NCI-H526 (cell line): ENCODE results near the gene TEX26.
"Not testable (repeated sequence)": the region's sequence is repeated elsewhere in the genome, so short reads cannot be mapped to it uniquely, and the experiment has no call there.

Source experiments
- DNase-seq, 2 experiments: peaks; one replicate each; lab custom pipeline; 2025; lab: John Stamatoyannopoulos, UW

Gene TEX26

DNA sequence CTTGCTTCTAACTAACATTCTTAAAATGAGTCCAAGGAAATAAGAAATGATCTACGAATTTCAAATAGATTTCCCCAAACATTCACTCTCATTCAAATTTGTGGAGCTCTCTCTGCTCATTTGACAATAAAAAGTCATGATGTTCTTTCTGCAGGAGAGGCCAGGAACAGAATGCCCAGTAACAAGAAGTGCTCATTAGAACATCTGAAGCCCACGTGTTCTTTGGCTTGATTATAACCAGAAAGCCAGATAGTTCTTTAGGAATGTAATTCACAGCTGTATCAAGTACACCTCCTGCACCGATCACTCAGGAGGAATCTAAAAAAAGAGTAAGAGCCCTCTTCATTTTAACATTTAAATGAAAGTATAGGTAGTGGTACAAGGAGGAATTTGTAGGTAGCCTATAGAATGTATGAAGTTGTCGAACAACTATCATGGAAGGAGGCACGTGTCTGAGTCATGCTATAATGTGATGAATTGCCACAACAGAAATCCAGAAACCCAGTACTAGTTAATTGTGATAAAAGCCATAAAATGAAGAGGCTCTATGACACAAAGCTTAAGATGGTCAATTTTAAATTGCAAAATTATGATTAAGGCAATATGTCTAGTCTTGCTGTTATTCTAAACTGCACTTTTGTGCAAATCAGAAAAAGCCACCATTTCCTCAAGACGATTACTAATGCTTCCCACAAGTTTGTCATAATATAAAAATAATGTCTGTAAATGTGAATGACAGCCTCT, 13.6 kb upstream of the TEX26 start:
- no peak for DNase-seq

- no peak for DNase-seq
Observed at GRCh38 chr13:30920162-30920909, 12.1 kb upstream of the TEX26 start.

DNA sequence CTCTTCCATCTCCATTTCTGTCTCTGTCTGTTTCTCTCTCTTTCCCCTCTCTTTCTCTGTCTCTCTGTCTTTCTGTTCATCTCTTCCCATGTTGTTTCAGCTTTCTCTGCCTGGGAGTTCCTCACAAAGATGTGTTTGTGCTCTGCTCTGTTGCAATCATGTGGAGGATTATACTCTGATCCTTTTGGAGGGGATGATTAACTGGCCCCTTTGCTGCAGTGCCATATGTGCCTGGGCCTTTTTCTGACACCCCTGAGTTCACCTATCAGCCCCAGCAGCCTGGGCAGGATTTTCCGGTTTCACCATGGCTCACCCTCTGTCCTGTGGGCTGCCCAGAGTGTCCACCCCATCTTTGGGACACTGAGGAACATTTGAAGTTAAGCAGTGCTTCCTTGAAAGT, 9.0 kb upstream of the TEX26 start:
- DNase-seq: no peak

- no peak for DNase-seq
Observed at GRCh38 chr13:30924721-30925120, 7.7 kb upstream of the TEX26 start.

GRCh38 chr13:30925429-30925828, 7.0 kb upstream of the TEX26 start:
- DNase-seq: no peak

DNA sequence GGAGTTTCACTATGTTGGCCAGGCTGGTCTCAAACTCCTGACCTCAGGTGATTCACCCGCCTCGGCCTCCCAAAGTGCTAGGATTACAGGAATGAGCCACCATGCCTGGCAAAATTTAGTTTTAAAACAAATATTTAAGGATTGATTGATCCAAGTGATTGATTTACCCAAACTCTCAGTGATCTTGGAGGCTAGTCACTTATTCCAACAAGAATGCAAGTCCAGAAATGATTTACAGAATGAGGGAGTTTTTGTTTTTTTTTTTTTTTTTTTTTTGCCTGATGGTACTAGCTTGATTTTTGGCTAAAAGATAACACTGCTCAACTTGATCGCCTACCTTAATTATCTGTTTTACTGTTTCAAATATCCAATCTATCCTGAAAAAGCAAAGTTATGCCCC, 5.7 kb upstream of the TEX26 start:
- no peak for DNase-seq

DNA sequence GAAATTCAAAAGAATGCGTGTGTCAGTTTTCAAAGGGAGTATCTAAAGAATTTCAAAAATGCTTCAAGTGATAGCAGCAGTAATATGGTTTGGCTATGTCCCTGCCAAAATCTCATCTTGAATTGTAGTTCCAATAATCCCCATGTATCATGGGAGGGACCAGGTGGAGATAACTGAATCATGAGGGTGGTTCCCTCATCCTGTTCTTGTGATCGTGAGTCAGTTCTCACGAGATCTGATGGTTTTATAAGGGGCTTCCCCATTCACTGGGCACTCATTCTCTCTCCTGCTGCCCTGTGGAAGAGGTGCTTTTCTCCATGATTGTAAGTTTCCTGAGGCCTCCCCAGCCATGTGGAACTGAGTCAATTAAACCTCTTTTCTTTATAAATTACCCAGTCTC, 5.3 kb upstream of the TEX26 start:
- not testable (repeated sequence) for DNase-seq

GRCh38 chr13:30927595-30927994, 4.9 kb upstream of the TEX26 start:
- no peak for DNase-seq

DNA sequence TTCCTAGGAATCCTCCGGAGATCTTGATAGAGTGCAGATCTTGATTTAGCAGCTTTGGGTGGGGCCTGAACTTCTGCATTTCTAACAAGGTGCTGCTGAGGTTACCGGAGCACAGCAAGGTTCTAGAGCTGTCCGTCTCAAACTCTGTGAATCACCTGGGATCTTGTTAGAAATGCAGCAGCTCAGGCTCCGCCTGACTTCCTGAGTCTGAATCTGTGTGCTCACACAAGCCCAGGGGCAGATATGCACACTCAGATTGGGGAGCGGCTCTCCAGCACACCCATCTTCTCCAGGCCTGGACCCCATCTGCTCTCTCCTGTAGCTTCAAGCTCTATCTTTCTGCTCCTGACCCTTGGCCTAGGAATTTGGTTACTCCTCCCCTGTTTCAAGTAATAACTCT, 3.5 kb upstream of the TEX26 start:
- DNase-seq: no peak

DNA sequence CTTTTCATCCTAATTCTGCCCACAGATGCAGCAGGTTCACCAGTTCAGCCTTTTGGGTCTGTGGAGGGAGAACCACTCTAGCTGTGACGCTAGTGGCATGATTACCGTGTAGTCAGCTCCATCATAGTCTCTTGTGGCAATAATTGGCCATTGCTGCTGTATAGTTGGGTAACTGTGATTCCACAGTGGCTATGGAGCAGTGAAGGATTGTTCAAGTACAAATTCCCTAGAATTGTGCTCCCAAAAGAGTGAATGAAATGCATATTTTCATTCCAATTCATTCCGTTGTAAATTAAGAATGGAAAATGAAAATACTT, 856 bp downstream of the TEX26 start:
- no peak for DNase-seq

GRCh38 chr13:30934381-30934780, 1.9 kb downstream of the TEX26 start:
- peak in 1 of 2 experiments; percentile 27 for DNase-seq

DNA sequence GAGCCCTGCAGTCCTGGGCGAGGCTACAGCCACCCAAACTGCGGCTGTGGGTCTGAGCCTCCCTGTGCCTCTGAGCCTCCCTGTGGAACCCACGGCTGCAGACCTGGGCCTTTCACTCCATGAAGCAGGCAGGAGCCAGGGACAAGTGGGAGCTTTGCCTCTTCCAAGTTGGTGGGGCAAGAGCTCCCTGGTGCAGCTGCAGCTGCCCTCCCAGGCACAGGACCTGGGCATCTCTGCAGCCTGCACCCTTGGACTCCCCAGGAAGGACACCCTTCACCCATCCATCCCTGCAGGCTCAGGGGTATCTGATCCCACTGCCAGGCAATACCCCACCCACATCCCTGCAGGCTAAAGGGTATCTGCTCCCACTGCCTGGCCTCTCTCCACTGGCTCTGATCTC, 2.3 kb downstream of the TEX26 start:
- no peak for DNase-seq

- DNase-seq: no peak
Observed at GRCh38 chr13:30936971-30937370, 4.5 kb downstream of the TEX26 start.

GRCh38 chr13:30943881-30944280, 11.4 kb downstream of the TEX26 start:
- DNase-seq: no peak

DNA sequence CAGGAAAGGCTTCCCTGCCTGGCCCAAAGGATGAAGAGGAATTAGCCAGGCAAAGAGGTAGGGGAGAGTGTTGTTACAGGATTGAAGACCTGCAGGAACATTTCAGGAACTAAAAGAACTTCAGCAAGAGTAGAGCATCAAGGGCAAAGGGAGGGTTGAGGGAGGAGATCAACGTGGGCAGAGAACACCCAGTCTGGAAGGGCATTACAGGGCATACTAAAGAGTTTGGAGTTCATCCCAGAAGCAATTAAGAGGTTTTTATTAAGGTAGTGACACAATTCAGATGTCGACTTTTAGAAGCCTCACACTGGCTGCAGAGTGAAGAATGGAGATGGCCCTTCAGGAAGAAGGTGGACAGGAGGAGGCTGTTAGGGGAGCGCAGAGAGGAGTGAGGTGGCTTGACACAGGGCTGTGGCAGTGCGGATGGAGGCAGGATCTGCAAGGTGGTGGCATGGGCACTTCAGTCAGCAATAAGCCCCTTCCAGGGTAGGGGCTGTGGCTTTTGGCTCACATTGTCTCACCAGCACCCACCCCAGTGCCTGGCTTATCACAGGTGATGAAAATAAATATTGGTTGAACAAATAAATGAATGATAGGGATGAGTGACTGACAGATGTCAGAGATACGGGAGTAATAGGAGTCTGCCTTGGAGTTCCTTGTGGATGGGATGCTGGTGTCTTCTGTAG, 24.9 kb downstream of the TEX26 start:
- no peak for DNase-seq

DNA sequence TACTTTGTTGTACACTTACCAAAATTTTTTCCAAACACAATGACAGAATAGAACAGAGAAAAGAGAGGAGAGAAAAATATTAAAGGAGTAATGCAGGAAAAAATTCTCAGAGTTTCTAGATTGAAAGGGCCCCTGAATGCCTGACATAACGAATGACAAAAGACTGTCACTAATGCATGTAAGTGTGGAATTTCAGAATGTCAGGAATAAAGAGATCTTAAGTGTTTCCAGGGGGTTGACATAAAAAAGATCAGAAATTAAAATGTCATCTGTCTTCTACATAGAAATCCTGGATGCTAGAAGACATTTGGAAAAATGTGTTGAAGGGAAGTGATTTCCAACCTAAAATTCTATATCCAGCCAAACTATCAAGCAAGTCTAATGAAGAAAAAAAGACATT, 27.2 kb downstream of the TEX26 start:
- DNase-seq: no peak

- DNase-seq: peak in 1 of 2 experiments; percentile 48
Observed at GRCh38 chr13:30963791-30964190, 31.3 kb downstream of the TEX26 start.

DNA sequence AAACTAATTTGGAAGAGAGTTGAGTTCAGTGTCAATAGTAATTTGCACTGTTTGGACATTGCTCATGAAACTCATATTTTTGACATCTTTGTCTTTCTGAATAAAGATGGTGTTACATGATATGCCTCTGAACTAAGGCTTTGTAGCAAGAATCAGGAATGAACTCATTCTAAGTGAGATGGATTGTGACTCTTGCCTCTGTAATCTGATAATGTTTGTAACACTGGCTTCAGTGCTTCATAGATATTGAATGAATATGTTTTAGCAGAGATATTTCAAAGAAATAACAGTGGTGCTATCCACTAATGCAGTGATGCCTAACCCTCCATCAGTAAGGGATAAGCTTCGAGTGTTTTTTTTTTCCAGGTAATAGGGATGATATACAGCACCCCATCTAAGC, 32.9 kb downstream of the TEX26 start:
- peak in 1 of 2 experiments; percentile 74 for DNase-seq

- no peak for DNase-seq
Observed at GRCh38 chr13:30966101-30966500, 33.6 kb downstream of the TEX26 start.

GRCh38 chr13:30968846-30969245, 36.4 kb downstream of the TEX26 start:
- DNase-seq: no peak

DNA sequence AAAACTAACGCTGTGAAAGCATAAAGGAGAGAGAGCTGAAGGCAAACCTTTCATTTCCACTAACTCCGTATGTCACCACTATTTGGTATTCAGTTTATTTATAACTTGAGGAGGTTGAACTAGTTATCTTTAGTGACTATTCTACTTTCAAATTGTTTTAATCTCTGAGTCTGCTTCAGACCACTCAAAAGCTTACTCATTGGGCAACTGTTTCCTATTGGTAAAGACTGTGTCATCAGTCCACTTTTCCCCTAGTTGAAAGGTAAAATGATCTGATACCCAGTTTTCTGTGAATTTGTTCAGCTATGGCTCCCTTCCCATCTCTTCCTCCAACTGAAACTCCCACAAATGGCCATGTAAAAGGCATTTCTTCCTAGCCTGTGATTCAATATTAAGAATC, 39.1 kb downstream of the TEX26 start:
- DNase-seq: no peak

GRCh38 chr13:30972888-30973377, 40.5 kb downstream of the TEX26 start:
- peak in 1 of 2 experiments; percentile 29 for DNase-seq

GRCh38 chr13:30974350-30974749, 41.9 kb downstream of the TEX26 start:
- DNase-seq: no peak
